Lower leg skin (tissue), 4 donors: ENCODE measurements around the gene UQCRHL. TPM values are rescaled to one million over a fixed set of nuclear protein-coding genes. Genes with fewer than 3 reads are reported as not detected.

Source experiments
- DNase-seq, 2 donors: peaks; one replicate each; pipeline ENCODE4 v3.0.0-alpha.2; 2019; ENCODE audit warnings: low spot score in 2 of 2
- H3K4me3 ChIP-seq: fragments of 200-600 bp; sonication (generic); 2 replicates; pipeline ENCODE4 v1.5.1; 2017; ENCODE audit warnings: mild to moderate bottlenecking, low read depth; ENCODE audit not compliant: poor library complexity, severe bottlenecking
- POLR2A ChIP-seq, 2 donors: fragments of 450-650 bp; IDR thresholded peaks; one replicate each; pipeline ENCODE4 v1.6.1; 2016 to 2017; ENCODE audit warnings: antibody characterized with exemption in 2 of 2, mild to moderate bottlenecking in 1 of 2, moderate library complexity in 1 of 2
- WGBS, 2 donors: methylation state at CpG; one replicate each; pipeline ENCODE4 v1.1.5; 2018; 5-methylcytosine and 5-hydroxymethylcytosine counted together
- intact Hi-C: fragments of 100-400 bp; cut with DNase I; formaldehyde crosslinking; loops from one replicate; pipeline ENCODE4 v1.15.0; 2023; ENCODE audit warnings: low total_unique reads
- total RNA-seq, 4 donors: library from RNA; depleted of rRNA; stranded (reverse); fragments of >200 nt; gene quantifications; one replicate each; pipeline ENCODE4 v1.1.0, GENCODE V29; 2016
- TF ChIP-seq, protein P1 (sequence below), 3 donors: fragments of 450-650 bp; IDR thresholded peaks; one replicate each; pipeline ENCODE4 v1.5.1; 2016; ENCODE audit warnings: antibody characterized with exemption in 3 of 3, mild to moderate bottlenecking in 3 of 3, moderate library complexity in 2 of 3

UQCRHL gene
- total RNA-seq, 4 donors from 2014 or later: 0.62 to 1.4 (median 0.94) TPM

DNA sequence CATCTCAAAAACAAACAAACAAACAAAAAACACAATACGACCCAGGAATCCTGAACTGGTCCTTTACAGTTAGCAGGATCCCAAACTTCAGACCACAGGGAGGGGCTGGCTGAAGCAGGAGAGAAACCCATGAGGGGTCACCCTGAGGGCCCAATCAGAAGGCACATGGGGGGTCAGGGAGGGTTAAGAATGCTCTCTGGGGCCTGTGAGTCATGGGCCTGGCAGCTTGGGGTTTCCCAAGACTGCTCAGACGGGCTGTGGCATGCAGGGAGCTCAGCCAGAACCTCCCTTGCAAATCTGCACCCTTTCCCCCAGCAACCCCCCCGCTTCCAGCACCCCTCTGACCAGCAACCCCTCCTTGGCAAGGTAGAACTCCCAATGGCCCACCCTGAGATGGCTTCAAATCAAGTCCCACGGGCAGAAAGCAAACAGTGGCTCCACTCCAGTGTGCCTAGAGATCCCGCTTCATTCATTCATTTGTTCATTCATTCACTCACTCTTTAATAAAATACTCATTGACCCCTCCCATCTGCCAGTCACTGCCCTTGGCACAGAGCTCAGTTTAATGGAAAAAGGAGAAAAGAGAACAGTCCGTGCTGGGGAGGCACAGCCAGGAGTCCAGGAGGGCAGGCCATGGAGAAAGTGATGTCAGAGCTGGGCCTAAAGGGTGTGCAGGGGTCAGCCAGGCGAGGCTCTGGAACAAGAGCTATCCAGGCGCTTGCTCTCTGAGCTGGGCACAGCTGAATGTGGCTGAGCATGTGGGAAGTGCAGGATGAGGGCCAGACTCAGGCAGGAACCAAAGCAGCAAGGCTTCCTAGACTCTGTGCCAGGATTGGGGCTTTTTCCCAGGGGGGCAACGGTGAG is 8.2 kb downstream of the UQCRHL start:
- WGBS, 2 donors: 24 to 28% methylated on average over 9 of the region's 9 CpGs
- H3K4me3 ChIP-seq: no peak overlapping the region
- TF ChIP-seq POLR2A (IDR thresholded peaks at IDR 0.05): no peak
- TF ChIP-seq, protein P1, sequence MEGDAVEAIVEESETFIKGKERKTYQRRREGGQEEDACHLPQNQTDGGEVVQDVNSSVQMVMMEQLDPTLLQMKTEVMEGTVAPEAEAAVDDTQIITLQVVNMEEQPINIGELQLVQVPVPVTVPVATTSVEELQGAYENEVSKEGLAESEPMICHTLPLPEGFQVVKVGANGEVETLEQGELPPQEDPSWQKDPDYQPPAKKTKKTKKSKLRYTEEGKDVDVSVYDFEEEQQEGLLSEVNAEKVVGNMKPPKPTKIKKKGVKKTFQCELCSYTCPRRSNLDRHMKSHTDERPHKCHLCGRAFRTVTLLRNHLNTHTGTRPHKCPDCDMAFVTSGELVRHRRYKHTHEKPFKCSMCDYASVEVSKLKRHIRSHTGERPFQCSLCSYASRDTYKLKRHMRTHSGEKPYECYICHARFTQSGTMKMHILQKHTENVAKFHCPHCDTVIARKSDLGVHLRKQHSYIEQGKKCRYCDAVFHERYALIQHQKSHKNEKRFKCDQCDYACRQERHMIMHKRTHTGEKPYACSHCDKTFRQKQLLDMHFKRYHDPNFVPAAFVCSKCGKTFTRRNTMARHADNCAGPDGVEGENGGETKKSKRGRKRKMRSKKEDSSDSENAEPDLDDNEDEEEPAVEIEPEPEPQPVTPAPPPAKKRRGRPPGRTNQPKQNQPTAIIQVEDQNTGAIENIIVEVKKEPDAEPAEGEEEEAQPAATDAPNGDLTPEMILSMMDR (IDR thresholded peaks at IDR 0.05): no peak
- DNase-seq: peak; percentile 76 to 93
- intact Hi-C loops: no loop called here

DNA sequence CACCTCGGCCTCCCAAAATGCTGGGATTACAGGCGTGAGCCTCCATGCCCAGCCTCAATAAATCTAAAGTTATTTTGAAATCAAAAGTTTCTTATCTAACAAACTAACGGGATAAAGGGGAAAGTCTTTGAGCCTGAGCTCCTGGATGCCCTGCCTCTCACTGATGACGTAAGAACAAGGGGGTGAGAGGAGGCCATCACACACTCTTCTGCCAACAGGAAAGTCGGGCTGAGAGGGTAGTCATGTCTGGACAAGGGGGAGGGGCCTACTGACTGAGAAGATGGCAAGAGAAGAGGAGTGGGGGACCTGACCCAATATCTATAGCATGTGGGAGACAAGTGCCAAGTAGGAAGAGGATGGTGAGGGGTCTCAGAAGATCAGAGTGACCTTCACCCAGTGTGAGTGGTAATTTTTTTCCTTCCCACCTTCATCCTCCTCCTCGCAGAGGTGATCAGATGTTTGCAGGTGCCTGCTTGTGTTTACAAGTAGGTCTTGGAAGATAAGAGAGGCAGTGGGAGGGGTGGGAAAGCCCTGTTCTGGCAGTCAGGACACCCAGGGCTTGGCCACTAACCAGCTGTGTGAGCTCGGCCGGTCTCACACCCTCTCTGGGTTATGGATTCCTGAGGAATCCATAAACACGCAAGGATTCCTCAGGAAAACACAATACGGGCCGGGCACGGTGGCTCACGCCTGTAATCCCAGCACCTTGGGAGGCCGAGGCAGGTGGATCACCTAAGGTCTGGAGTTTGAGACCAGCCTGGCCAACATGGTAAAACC is 9.6 kb downstream of the UQCRHL start:
- TF ChIP-seq, protein P1 (IDR thresholded peaks at IDR 0.05): no peak
- TF ChIP-seq POLR2A (IDR thresholded peaks at IDR 0.05): no peak
- H3K4me3 ChIP-seq: no peak overlapping the region
- intact Hi-C loops: no loop called here
- whole genome bisulfite sequencing, 2 donors: 69 to 70% methylated on average over 14 of the region's 14 CpGs
- no peak for DNase-seq

DNA sequence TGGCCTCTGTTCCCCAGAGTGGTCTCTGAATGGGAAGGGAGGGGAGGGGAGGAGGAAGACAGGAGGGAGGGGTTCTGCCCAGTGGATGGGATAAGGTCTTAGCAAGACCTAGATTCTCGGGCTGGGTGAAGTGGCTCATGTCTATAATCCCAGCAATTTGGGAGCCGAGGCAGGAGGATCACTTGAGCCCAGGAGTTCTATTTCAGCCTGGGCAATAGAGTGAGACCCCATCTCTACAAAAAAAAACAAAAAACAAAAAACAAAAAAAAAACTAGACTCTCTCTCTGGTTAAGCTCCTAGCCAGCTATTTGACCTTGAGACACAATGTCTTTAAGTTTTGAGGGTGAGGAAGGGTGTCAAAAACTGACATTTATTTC is 11.4 kb downstream of the UQCRHL start:
- TF ChIP-seq POLR2A (IDR thresholded peaks at IDR 0.05): no peak
- TF ChIP-seq, protein P1 (IDR thresholded peaks at IDR 0.05): no peak
- WGBS, 2 donors: 96% methylated on average over 2 of the region's 2 CpGs
- DNase-seq: no peak
- intact Hi-C loops: no loop called here
- H3K4me3 ChIP-seq: no peak overlapping the region

DNA sequence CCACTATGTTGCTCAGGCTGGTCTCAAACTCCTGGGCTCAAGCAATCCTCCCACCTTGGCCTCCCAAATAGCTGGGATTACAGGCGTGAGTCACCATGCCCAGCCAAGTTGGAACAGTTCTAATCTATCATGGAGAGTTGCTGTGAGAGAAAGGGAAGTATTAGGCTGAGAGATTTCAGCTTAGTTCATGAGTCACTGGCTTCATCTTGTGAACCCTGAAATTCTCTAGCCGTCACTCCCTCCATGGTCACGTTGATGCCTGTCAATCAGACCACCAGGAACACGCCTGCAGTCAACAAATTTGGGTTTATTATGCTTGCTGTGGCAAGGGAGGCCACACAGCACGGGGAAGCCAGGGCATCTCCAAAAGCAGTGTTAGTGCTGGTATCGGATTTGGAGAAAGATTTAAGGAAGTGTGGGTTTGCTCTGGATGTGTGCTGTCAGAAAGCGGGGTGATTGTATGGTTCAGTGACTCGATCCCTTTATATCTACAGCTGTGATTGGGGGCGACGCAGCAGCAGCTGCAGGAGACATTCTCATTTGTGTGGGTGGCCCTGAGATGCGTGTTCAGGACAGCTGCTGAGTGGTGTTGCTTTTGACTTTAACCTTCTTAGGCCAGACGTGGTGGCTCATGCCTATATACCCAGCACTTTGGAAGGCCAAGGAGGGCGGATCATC is 18.7 kb downstream of the UQCRHL start:
- no peak overlapping the region for H3K4me3 ChIP-seq
- intact Hi-C loops: no loop called here
- WGBS, 2 donors: 72 to 80% methylated on average over 13 of the region's 13 CpGs
- DNase-seq: no peak
- TF ChIP-seq, protein P1 (IDR thresholded peaks at IDR 0.05): no peak
- no peak for TF ChIP-seq POLR2A (IDR thresholded peaks at IDR 0.05)

DNA sequence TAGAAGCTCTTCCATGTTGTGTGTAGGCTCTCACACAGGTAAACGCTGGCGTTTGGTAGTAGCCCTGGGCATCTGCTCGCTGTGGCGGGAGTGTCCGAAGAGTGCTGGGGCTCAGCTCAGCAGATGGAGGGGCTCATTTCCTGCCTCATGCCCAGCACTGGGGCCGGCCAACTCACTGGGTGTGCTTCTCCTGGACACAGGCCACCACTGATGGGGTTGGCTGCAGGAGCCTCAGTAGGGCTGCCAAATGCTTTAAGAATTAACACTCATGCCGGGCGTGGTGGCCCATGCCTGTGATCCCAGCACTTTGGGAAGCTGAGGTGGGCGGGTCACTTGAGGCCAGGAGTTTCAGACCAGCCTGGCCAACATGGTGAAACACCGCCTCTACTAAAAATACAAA is 20.9 kb downstream of the UQCRHL start:
- DNase-seq: no peak
- TF ChIP-seq POLR2A (IDR thresholded peaks at IDR 0.05): no peak
- TF ChIP-seq, protein P1 (IDR thresholded peaks at IDR 0.05): no peak
- WGBS, 2 donors: 48 to 49% methylated on average over 10 of the region's 10 CpGs
- no peak overlapping the region for H3K4me3 ChIP-seq
- intact Hi-C loops: no loop called here
